Prostate gland (tissue), 1 donor: ENCODE data around the gene ACACA.
"Not testable (repeated sequence)": the region's sequence is repeated elsewhere in the genome, so short reads cannot be mapped to it uniquely, and the experiment has no call there.

Experiments used
- POLR2A ChIP-seq: fragments of 450-650 bp; IDR thresholded peaks from one replicate; pipeline ENCODE4 v1.6.1; 2016; ENCODE audit warnings: antibody characterized with exemption, mild to moderate bottlenecking
- POLR2AphosphoS5 ChIP-seq: sonication (generic); formaldehyde crosslinking; IDR thresholded peaks from one replicate; pipeline ENCODE4 v1.6.1; 2017; ENCODE audit warnings: antibody characterized with exemption

DNA sequence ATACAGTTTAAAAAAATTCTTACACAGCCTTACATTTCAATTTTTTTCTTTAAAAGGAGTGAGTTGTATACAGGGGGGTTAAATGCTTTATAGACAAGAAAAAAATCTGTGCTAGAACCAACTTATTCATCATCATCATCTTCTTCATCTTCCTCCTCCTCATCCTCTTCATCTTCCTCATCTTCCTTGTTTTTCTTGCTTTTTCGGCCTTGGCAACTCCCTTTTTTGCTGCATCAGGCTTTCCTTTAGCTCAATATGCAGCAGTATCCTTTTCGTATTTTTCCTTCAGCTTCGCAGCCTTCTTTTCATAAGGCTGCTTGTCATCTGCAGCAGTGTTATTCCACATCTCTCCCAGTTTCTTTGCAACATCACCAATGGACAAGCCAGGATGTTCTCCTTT, 263.1 kb downstream of the ACACA start:
- not testable (repeated sequence) for TF ChIP-seq POLR2AphosphoS5, POLR2A
